NCI-H446 treated with DMSO at 0.1 percent for 48 hours (cell line): ENCODE measurements around the gene SIRPG.
"Not testable (repeated sequence)": the region's sequence is repeated elsewhere in the genome, so short reads cannot be mapped to it uniquely, and the experiment has no call there.

Experiments used
- DNase-seq: peaks from one replicate; lab custom pipeline; 2025; lab: John Stamatoyannopoulos, UW

SIRPG gene

GRCh38 chr20:1635291-1635979 is 22.1 kb downstream of the SIRPG start:
- DNase-seq = no peak

DNA sequence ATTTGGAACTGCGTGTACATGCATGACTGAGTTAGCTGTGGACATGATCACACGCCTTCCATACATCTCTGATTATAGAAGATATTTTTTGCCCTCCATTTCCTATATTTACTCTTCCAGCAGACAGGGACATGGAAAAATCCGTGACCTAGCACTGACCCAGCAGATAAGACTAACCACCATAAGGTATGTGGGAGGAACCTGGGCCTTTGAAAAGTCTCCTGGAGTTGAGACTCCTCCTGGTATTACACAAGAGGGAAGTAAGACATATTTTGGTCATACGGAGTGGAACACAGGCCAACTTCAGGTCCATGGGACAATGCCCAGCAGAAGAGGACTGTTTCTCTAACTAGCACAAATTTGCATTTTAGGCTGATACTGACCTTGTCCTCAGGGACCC is 24.0 kb downstream of the SIRPG start:
- DNase-seq = no peak

- DNase-seq = no peak
Observed at GRCh38 chr20:1632178-1632577, 25.4 kb downstream of the SIRPG start.

DNA sequence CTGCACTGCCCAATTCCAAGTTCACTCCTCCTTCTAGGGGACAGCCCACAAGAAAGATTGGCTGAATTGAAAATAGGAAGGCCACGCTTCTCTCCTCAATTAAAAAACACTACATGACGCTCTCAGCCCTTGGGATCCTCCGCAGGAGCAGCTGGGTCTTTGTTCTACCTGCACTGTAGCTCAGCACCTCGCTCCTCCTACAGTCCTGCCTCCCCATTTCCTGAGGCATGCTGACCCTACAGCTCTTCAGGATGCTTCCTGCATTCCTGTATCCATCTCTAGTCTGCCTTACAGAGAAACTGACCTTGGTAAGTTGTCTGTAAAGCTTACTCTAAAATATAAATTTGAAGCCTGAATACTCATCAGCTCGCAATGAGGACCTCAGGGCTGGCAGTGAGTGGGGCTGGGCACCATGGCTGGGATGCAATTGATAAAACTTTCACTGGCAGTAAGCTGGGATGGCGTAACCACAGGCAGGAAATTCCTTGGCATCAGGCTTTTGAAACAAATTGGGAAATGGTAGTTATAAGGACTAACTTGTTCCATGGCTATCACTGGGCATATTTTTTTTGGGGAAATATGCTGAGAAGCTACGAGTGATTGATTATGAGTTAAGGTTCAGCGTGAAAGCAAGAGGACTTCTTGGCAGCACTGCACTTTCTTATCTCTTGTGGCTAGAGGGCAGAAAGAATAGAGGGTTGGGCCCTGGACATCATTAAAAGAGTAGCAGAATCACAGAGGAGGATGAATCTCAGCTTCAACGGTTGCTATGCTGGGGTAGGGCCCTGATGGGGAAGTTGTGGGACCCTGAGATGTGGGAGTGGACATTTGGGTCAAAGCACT is 26.0 kb downstream of the SIRPG start:
- no peak for DNase-seq

GRCh38 chr20:1630186-1630585 is 27.4 kb downstream of the SIRPG start:
- no peak for DNase-seq

DNA sequence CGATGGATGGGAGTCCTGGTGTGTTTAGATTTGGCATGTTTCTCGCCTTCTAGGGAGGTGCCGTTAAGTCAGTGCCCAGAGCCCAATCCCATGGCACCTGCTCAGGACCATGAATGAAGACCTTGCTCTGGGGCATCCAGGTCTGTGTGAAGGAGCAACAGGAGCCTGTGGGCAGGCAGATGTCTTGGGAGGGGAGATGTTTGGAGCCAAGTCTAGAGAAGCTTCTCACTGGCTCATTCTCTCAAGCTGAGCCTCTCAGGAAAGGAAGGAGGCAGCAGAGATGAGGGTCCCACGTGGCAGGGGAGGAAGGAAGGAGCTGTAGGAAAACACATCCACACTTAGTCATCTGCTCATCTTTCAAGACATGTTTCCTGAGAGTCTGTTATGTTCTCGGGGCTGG is 28.3 kb downstream of the SIRPG start:
- DNase-seq = no peak

- no peak for DNase-seq
Observed at GRCh38 chr20:1628621-1629020, 29.0 kb downstream of the SIRPG start.

- DNase-seq = no peak
Observed at GRCh38 chr20:1627200-1627550, 30.4 kb downstream of the SIRPG start.

DNA sequence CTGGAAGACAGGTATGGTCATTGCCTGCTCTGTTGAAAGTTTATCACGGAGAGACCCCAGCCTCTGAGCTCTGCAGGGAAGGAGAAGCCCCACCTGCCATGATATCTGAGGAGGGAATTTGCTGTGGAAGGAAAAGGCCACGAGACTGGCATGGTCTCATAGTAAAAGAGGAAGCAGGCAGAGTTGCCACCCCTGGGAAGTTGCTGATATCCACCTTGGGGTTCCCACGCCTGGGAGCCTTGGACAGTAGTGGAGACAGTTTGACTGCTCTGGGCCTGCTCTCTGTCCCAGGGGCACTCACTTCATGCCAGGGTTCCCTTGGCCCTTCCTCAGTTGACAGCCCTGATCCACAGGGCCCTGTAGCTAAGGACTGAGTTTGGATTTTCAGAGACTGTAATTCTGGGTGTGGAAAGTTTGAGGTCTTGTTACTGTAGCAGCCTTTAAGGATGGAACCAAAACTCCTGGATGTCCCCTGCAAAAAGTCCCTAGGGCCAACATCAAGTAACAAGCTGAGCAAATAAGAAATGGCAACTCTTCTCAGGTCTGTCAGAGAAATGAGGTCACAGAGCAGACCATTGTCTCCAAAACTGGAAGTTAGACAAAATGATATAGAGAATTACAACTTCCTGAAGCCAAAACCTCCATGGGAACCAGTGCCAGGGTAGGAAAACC is 30.9 kb downstream of the SIRPG start:
- no peak for DNase-seq

GRCh38 chr20:1625083-1625690 is 32.4 kb downstream of the SIRPG start:
- no peak for DNase-seq

DNA sequence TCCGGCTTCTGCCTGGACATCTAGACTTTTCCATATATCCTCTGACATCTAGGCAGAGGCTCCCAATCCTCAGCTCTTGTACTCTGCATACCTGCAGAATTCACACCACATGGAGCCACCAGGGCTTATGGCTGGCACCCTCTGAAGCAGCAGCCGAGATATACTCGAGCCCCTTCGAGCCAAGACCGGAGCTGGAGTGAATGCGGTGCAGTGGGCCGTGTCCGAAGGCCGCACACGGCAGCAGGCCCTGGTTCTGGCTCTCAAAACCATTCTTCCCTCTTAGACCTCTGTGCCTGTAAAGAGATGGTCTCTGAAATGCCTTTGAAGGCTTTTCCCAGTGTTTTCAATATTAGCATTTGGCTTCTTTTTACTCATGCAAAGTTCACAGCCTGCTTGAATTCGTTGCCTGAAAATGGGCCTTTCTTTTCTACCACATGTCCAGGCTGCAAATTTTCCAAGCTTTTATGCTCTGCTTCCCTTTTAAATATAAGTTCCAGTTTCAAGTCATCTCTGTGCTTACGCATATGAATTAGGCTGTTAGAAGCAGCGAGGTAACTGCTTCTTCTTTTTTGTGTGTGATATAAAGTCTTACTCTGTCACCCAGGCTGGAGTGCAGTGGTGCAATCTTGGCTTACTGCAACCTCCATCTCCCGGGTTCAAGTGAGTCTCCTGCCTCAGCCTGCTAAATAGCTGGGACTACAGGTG is 33.9 kb downstream of the SIRPG start:
- DNase-seq = no peak

DNA sequence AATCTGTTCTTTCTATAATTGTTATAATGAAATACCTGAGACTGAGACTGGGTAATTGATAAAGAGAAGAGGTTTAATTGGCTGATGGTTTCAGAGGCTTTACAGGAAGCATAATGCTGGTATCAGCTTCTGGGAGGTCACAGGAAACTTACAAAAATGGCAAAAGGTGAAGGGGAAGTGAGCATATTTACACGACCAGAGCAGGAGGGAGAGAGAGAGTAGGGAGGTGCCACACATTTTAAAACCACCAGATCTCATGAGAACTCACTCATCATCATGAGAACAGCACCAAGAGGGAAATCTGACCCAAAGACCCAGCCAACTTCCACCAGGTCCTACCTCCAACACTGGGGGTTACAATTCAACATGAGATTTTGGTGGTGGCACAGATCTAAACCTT is 35.1 kb downstream of the SIRPG start:
- no peak for DNase-seq

GRCh38 chr20:1621316-1621715 is 36.3 kb downstream of the SIRPG start:
- no peak for DNase-seq

DNA sequence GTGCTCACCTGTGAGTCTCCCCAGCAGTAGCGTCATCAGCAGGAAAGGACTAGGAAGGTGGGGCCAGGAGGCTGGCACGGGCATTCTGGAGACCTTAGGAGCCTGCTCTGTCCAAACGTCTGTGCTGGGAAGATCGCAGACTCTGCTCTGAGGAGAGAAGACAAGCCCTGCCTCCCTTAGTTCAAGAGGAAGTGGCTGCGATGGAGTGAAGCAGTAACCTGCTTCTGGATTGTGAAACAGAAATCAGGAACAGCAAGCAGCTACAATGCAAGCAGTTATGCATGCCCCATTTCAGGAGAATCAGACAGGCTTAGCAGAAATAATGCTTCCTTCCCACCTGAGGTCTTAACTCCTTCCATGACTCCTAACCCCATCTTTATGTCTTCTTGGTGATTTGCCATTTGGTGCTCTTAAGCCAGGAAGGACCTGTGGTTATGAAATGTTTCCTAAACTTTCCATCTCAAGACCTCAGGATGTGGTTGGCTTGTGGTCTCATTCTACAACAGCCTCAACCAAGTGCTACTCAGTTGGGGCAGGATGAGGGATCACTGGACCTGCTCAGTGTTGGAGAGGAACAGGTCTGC is 37.6 kb downstream of the SIRPG start, which contains the start of gene SIRPB1:
Gene SIRPB1, minus strand, starts transcription at position 149 of the 584 bp plus-strand sequence. Its CDS starts 65 bp downstream, at position 84.
- no peak for DNase-seq

DNA sequence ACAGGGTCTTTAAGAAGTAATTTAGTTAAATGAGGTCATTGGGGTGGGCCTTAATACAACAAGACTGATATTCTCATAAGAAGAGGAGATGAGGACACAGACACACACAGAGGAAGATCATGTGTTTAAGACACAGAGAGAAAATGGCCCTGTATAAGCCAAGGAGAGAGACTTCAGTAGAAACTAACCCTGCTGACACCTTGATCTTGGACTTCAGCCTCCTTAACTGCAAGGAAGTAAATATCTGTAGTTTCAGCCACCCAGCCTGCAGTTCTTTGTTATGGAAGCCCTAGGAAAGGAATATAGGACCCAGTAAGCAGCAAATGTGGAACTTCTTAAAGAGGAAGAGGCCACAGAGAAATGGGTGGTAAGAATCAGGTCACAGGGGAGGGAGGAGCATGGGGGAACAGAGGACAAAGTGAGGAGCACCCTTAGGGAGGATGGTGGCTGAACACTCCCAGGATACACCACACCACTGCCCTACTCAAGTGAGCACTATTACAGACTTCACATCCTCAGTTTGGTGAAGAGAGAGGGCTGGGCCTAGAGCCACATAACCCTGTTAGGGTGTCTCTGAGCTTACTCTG is 38.5 kb downstream of the SIRPG start:
- DNase-seq = no peak

GRCh38 chr20:1618479-1618878 is 39.1 kb downstream of the SIRPG start:
- DNase-seq = no peak

- no peak for DNase-seq
Observed at GRCh38 chr20:1616858-1617434, 40.6 kb downstream of the SIRPG start.

DNA sequence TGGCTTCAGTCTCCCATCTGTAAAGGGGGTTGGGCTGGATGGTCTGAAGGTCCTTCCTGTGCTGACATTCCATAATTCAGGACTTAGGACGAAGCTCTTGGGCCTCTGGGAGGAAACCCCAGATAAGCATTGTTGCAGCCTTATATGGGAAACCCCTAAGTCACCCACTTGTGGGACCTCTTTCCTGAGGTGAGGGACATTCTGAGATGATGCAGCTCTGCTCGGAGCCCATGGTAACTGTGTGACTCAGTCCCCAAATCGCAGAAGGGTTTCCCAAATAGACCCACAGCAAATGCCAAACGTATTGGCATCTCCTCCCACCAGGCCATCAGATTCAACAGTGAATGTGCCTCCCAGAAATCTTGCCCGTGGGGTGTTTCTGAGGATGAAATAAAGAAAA is 47.2 kb downstream of the SIRPG start:
- not testable (repeated sequence) for DNase-seq

GRCh38 chr20:1608678-1609347 is 48.8 kb downstream of the SIRPG start:
- DNase-seq = not testable (repeated sequence)

GRCh38 chr20:1600736-1601135 is 56.8 kb downstream of the SIRPG start:
- no peak for DNase-seq
